K562 (cell line): ENCODE results near the gene ANKS3. TPM values are rescaled to one million over a fixed set of nuclear protein-coding genes. Genes with fewer than 3 reads are reported as not detected.
A peak's percentile ranks its signal among the peaks of the same experiment; 100 is the strongest.

Source experiments
- CBX2 ChIP-seq: fragments of 200-600 bp; sonication (generic); IDR thresholded peaks from one replicate; pipeline ENCODE4 v1.6.1; 2012; ENCODE audit warnings: mild to moderate bottlenecking, low read length, inconsistent platforms; ENCODE audit not compliant: insufficient read depth, poor library complexity, severe bottlenecking
- HIVEP1 ChIP-seq: fragments of 250-450 bp; sonication (Bioruptor Pico); IDR thresholded peaks from 2 replicates; pipeline ENCODE4 v1.4.0; 2020; ENCODE audit warnings: mild to moderate bottlenecking
- PHF8 ChIP-seq: fragments of 200-600 bp; sonication (generic); IDR thresholded peaks from 2 replicates; pipeline ENCODE4 v1.6.1; 2012; ENCODE audit warnings: mixed run types, mild to moderate bottlenecking, inconsistent platforms, low read length, moderate library complexity, borderline replicate concordance
- RAD21 ChIP-seq, 2 experiments: fragments of 250-450 bp in 1 of 2; fragments of 450-650 bp in 1 of 2; sonication (Bioruptor Pico) in 1 of 2; formaldehyde crosslinking in 1 of 2; IDR thresholded peaks in 1 of 2; conservative IDR thresholded peaks in 1 of 2; 2 replicates each; pipeline versions ENCODE4 v1.4.0 to v1.8.0; 2020 to 2022; ENCODE audit warnings: mild to moderate bottlenecking in 2 of 2, moderate library complexity in 1 of 2
- RBFOX2 ChIP-seq: fragments of 200-400 bp; formaldehyde crosslinking; IDR thresholded peaks from 2 replicates; pipeline ENCODE4 v1.6.1; 2017; ENCODE audit warnings: low read depth, mild to moderate bottlenecking, low read length, moderate library complexity
- RNF2 ChIP-seq: sonication (generic); IDR thresholded peaks from 2 replicates; pipeline ENCODE4 v1.6.1; 2016
- ZFPM2 ChIP-seq: fragments of 250-450 bp; sonication (Bioruptor Pico); IDR thresholded peaks from 2 replicates; pipeline ENCODE4 v1.5.1; 2022; ENCODE audit warnings: mild to moderate bottlenecking
- polyA plus RNA-seq, 8 experiments: library from polyadenylated mRNA; depleted of rRNA in 4 of 8; stranded (reverse) in 5 of 8; unstranded in 3 of 8; fragments of >200 nt; fragmentation: Nextera tagmentation in 2 of 8; fragmentation: Illumina TruSeq in 1 of 8; extraction: Ambion mirVana in 2 of 8; extraction: Trizol in 1 of 8; gene quantifications; 2 replicates each; pipeline versions ENCODE4 v1.2.1 to v1.2.3, GENCODE V29; 2011 to 2014; ENCODE audit warnings: inconsistent platforms in 1 of 8, missing spikeins in 1 of 8
- total RNA-seq, 7 experiments: library from RNA; depleted of rRNA in 6 of 7; stranded (reverse); fragments of >200 nt in 6 of 7; fragmentation: Illumina TruSeq in 2 of 7; extraction: Trizol in 2 of 7; gene quantifications; 2 replicates each; pipeline versions ENCODE4 v1.2.1 to v1.2.3, GENCODE V29; 2011 to 2021; ENCODE audit warnings: low replicate concordance in 1 of 7
- TF ChIP-seq, protein P1 (sequence below): sonication (generic); formaldehyde crosslinking; IDR thresholded peaks from 2 replicates; pipeline ENCODE4 v1.8.1; 2023; ENCODE audit warnings: mild to moderate bottlenecking, missing genetic modification reagents
- TF ChIP-seq, protein P2 (sequence below): fragments of 200-600 bp; sonication (generic); IDR thresholded peaks from one replicate; pipeline ENCODE4 v1.6.1; 2012; ENCODE audit warnings: mild to moderate bottlenecking, low read depth, low read length, inconsistent platforms
- TF ChIP-seq, protein P3 (sequence below): fragments of 250-450 bp; sonication (Bioruptor Pico); IDR thresholded peaks from 2 replicates; pipeline ENCODE4 v1.5.0; 2021
- TF ChIP-seq, protein P4 (sequence below): fragments of 450-650 bp; formaldehyde crosslinking; IDR thresholded peaks from 2 replicates; pipeline ENCODE4 v1.4.0; 2020; ENCODE audit warnings: mild to moderate bottlenecking, moderate library complexity

ANKS3 gene
- total and polyA plus RNA-seq, 9 of the 15 experiments (the other 6 are each of a cell fraction or from before 2014, with no cell fraction given): 0.43 to 25.7 (median 14.8) TPM

DNA sequence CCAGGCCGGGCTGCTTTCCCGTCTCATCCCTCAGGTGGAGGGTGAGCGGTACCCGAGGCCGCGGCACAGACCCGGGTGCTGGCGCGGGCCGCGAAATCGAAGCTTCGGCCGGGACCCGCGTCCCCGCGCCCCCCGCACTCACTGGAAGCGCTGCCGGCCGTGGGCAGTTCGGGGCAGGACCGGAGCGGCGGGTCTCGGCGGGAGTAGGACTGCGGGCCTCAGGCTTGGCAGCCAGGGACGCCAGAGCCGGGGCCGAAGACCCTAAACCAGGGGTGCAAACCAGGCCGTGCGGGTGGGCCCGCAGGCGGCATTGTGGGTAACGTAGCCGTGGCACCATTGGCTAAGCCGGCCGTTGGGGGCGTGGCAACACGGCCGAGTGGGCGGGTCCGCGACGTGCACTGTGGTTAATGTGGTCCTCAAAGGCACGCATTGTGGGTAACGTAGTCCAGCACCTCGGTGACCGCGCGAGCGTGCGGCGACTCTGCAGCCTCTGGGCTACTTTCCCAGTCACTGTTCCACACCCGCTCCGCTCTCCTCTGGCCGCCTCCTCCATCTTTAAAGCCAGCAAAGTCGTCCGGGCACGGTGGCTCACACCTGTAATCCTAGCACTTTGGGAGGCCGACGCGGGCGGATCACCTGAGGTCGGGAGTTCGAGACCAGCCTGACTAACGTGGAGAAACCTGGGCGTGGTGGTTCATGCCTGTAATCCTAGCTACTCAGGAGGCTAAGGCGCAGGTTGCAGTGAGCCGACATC lies 33.0 kb upstream of the ANKS3 start, which contains the start of gene ZNF500 (continued):
- TF ChIP-seq, protein P1, sequence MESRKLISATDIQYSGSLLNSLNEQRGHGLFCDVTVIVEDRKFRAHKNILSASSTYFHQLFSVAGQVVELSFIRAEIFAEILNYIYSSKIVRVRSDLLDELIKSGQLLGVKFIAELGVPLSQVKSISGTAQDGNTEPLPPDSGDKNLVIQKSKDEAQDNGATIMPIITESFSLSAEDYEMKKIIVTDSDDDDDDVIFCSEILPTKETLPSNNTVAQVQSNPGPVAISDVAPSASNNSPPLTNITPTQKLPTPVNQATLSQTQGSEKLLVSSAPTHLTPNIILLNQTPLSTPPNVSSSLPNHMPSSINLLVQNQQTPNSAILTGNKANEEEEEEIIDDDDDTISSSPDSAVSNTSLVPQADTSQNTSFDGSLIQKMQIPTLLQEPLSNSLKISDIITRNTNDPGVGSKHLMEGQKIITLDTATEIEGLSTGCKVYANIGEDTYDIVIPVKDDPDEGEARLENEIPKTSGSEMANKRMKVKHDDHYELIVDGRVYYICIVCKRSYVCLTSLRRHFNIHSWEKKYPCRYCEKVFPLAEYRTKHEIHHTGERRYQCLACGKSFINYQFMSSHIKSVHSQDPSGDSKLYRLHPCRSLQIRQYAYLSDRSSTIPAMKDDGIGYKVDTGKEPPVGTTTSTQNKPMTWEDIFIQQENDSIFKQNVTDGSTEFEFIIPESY (CRISPR knock-in tag): no peak; the same call in 1 of the 2 replicates
- TF ChIP-seq CBX2 (no peak), RBFOX2 (peak; percentile 89), HIVEP1 (CRISPR knock-in tag) (no peak), PHF8 (peak; percentile 91; the same call in 1 of the 2 replicates), RAD21 (CRISPR knock-in tag; conservative IDR thresholded peaks at IDR 0.05 in 1 of 2, IDR thresholded peaks at IDR 0.05 in 1 of 2) (no peak), ZFPM2 (CRISPR knock-in tag) (no peak), RNF2 (no peak)
- TF ChIP-seq, protein P2, sequence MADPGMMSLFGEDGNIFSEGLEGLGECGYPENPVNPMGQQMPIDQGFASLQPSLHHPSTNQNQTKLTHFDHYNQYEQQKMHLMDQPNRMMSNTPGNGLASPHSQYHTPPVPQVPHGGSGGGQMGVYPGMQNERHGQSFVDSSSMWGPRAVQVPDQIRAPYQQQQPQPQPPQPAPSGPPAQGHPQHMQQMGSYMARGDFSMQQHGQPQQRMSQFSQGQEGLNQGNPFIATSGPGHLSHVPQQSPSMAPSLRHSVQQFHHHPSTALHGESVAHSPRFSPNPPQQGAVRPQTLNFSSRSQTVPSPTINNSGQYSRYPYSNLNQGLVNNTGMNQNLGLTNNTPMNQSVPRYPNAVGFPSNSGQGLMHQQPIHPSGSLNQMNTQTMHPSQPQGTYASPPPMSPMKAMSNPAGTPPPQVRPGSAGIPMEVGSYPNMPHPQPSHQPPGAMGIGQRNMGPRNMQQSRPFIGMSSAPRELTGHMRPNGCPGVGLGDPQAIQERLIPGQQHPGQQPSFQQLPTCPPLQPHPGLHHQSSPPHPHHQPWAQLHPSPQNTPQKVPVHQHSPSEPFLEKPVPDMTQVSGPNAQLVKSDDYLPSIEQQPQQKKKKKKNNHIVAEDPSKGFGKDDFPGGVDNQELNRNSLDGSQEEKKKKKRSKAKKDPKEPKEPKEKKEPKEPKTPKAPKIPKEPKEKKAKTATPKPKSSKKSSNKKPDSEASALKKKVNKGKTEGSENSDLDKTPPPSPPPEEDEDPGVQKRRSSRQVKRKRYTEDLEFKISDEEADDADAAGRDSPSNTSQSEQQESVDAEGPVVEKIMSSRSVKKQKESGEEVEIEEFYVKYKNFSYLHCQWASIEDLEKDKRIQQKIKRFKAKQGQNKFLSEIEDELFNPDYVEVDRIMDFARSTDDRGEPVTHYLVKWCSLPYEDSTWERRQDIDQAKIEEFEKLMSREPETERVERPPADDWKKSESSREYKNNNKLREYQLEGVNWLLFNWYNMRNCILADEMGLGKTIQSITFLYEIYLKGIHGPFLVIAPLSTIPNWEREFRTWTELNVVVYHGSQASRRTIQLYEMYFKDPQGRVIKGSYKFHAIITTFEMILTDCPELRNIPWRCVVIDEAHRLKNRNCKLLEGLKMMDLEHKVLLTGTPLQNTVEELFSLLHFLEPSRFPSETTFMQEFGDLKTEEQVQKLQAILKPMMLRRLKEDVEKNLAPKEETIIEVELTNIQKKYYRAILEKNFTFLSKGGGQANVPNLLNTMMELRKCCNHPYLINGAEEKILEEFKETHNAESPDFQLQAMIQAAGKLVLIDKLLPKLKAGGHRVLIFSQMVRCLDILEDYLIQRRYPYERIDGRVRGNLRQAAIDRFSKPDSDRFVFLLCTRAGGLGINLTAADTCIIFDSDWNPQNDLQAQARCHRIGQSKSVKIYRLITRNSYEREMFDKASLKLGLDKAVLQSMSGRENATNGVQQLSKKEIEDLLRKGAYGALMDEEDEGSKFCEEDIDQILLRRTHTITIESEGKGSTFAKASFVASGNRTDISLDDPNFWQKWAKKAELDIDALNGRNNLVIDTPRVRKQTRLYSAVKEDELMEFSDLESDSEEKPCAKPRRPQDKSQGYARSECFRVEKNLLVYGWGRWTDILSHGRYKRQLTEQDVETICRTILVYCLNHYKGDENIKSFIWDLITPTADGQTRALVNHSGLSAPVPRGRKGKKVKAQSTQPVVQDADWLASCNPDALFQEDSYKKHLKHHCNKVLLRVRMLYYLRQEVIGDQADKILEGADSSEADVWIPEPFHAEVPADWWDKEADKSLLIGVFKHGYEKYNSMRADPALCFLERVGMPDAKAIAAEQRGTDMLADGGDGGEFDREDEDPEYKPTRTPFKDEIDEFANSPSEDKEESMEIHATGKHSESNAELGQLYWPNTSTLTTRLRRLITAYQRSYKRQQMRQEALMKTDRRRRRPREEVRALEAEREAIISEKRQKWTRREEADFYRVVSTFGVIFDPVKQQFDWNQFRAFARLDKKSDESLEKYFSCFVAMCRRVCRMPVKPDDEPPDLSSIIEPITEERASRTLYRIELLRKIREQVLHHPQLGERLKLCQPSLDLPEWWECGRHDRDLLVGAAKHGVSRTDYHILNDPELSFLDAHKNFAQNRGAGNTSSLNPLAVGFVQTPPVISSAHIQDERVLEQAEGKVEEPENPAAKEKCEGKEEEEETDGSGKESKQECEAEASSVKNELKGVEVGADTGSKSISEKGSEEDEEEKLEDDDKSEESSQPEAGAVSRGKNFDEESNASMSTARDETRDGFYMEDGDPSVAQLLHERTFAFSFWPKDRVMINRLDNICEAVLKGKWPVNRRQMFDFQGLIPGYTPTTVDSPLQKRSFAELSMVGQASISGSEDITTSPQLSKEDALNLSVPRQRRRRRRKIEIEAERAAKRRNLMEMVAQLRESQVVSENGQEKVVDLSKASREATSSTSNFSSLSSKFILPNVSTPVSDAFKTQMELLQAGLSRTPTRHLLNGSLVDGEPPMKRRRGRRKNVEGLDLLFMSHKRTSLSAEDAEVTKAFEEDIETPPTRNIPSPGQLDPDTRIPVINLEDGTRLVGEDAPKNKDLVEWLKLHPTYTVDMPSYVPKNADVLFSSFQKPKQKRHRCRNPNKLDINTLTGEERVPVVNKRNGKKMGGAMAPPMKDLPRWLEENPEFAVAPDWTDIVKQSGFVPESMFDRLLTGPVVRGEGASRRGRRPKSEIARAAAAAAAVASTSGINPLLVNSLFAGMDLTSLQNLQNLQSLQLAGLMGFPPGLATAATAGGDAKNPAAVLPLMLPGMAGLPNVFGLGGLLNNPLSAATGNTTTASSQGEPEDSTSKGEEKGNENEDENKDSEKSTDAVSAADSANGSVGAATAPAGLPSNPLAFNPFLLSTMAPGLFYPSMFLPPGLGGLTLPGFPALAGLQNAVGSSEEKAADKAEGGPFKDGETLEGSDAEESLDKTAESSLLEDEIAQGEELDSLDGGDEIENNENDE: no peak
- TF ChIP-seq, protein P3, sequence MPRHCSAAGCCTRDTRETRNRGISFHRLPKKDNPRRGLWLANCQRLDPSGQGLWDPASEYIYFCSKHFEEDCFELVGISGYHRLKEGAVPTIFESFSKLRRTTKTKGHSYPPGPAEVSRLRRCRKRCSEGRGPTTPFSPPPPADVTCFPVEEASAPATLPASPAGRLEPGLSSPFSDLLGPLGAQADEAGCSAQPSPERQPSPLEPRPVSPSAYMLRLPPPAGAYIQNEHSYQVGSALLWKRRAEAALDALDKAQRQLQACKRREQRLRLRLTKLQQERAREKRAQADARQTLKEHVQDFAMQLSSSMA (CRISPR knock-in tag): no peak
- TF ChIP-seq, protein P4, sequence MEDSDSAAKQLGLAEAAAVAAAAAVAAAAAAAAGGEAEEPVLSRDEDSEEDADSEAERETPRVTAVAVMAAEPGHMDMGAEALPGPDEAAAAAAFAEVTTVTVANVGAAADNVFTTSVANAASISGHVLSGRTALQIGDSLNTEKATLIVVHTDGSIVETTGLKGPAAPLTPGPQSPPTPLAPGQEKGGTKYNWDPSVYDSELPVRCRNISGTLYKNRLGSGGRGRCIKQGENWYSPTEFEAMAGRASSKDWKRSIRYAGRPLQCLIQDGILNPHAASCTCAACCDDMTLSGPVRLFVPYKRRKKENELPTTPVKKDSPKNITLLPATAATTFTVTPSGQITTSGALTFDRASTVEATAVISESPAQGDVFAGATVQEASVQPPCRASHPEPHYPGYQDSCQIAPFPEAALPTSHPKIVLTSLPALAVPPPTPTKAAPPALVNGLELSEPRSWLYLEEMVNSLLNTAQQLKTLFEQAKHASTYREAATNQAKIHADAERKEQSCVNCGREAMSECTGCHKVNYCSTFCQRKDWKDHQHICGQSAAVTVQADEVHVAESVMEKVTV: no peak
